Measurements from ENCODE around the gene CAAP1. TPM values are rescaled to one million over a fixed set of nuclear protein-coding genes. Genes with fewer than 3 reads are reported as not detected.

The CAAP1 gene
- total and polyA plus RNA-seq, 2 of the 13 experiments (the other 11 are each of a cell fraction or from before 2014, with no cell fraction given): 10.9 to 40.2 TPM

DNA sequence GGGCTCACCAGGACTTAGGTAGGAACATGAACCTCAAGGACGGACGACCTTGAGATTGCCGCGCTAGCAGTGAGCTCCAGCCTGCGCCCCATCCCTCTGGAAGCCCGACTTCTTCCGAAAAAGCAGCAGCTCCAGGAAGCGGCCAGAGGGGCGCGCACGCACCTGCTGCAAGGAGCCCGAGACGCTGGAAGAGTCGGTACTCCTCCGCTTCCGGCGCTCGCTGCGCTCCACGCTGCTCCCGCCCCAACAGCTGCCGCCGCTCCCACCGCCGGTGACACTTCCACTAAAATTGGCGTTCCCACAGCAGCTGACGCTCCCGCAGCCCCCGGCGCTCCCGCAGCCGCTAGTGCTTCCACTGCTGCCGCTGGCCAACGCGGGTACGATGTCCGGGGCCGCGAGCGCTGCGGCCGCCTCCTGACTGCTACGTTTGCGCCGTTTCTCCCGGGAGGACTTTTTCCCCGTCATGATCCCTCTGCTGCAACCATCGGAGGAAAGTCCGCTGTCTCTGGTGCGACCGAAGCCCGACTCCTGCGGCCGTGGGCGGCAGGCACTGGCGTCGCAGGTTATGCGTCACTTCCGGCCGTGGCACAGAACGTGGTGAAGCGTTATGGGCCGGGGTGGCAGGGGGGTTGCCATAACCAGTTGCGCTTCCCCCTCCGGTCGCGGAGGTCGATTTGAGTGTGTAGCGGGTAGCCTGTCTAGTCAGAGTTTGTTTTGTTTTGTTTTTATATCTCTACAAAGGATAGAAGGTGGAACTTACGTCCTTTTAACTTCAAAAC lies at the start of gene CAAP1 (continued):
- peak; percentile 77; the same call in 1 of the 2 replicates for TF ChIP-seq ZNF567 (CRISPR knock-in tag; IDR thresholded peaks at IDR 0.05; ENCODE audit: borderline replicate concordance)
- TF ChIP-seq AKAP8 (CRISPR knock-in tag; IDR thresholded peaks at IDR 0.05): no peak; the same call in 1 of the 2 replicates
- TF ChIP-seq PHB2 (IDR thresholded peaks at IDR 0.05; ENCODE audit: partially characterized antibody): no peak
- TF ChIP-seq ZBTB38 (CRISPR knock-in tag; IDR thresholded peaks at IDR 0.05): peak; percentile 93
- TF ChIP-seq ZSCAN21 (CRISPR knock-in tag; IDR thresholded peaks at IDR 0.05; ENCODE audit: borderline replicate concordance): peak; percentile 93
- TF ChIP-seq TGIF2 (CRISPR knock-in tag; IDR thresholded peaks at IDR 0.05): peak; percentile 88; the same call in 1 of the 2 replicates
- 0 out of 2 replicates have a peak, but pooled peaks have one; percentile 41 for TF ChIP-seq PPARG (CRISPR knock-in tag; conservative IDR thresholded peaks at IDR 0.05)
- TF ChIP-seq, protein P1, sequence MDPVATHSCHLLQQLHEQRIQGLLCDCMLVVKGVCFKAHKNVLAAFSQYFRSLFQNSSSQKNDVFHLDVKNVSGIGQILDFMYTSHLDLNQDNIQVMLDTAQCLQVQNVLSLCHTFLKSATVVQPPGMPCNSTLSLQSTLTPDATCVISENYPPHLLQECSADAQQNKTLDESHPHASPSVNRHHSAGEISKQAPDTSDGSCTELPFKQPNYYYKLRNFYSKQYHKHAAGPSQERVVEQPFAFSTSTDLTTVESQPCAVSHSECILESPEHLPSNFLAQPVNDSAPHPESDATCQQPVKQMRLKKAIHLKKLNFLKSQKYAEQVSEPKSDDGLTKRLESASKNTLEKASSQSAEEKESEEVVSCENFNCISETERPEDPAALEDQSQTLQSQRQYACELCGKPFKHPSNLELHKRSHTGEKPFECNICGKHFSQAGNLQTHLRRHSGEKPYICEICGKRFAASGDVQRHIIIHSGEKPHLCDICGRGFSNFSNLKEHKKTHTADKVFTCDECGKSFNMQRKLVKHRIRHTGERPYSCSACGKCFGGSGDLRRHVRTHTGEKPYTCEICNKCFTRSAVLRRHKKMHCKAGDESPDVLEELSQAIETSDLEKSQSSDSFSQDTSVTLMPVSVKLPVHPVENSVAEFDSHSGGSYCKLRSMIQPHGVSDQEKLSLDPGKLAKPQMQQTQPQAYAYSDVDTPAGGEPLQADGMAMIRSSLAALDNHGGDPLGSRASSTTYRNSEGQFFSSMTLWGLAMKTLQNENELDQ (CRISPR knock-in tag; IDR thresholded peaks at IDR 0.05; ENCODE audit: borderline replicate concordance): no peak
- TF ChIP-seq KLF6 (CRISPR knock-in tag; IDR thresholded peaks at IDR 0.05): peak; percentile 89
- TF ChIP-seq ZNF530 (CRISPR knock-in tag; IDR thresholded peaks at IDR 0.05; ENCODE audit: low read depth): no peak
- TF ChIP-seq FOXC1 (CRISPR knock-in tag; IDR thresholded peaks at IDR 0.05; ENCODE audit: borderline replicate concordance): peak; percentile 96
- TF ChIP-seq, protein P2, sequence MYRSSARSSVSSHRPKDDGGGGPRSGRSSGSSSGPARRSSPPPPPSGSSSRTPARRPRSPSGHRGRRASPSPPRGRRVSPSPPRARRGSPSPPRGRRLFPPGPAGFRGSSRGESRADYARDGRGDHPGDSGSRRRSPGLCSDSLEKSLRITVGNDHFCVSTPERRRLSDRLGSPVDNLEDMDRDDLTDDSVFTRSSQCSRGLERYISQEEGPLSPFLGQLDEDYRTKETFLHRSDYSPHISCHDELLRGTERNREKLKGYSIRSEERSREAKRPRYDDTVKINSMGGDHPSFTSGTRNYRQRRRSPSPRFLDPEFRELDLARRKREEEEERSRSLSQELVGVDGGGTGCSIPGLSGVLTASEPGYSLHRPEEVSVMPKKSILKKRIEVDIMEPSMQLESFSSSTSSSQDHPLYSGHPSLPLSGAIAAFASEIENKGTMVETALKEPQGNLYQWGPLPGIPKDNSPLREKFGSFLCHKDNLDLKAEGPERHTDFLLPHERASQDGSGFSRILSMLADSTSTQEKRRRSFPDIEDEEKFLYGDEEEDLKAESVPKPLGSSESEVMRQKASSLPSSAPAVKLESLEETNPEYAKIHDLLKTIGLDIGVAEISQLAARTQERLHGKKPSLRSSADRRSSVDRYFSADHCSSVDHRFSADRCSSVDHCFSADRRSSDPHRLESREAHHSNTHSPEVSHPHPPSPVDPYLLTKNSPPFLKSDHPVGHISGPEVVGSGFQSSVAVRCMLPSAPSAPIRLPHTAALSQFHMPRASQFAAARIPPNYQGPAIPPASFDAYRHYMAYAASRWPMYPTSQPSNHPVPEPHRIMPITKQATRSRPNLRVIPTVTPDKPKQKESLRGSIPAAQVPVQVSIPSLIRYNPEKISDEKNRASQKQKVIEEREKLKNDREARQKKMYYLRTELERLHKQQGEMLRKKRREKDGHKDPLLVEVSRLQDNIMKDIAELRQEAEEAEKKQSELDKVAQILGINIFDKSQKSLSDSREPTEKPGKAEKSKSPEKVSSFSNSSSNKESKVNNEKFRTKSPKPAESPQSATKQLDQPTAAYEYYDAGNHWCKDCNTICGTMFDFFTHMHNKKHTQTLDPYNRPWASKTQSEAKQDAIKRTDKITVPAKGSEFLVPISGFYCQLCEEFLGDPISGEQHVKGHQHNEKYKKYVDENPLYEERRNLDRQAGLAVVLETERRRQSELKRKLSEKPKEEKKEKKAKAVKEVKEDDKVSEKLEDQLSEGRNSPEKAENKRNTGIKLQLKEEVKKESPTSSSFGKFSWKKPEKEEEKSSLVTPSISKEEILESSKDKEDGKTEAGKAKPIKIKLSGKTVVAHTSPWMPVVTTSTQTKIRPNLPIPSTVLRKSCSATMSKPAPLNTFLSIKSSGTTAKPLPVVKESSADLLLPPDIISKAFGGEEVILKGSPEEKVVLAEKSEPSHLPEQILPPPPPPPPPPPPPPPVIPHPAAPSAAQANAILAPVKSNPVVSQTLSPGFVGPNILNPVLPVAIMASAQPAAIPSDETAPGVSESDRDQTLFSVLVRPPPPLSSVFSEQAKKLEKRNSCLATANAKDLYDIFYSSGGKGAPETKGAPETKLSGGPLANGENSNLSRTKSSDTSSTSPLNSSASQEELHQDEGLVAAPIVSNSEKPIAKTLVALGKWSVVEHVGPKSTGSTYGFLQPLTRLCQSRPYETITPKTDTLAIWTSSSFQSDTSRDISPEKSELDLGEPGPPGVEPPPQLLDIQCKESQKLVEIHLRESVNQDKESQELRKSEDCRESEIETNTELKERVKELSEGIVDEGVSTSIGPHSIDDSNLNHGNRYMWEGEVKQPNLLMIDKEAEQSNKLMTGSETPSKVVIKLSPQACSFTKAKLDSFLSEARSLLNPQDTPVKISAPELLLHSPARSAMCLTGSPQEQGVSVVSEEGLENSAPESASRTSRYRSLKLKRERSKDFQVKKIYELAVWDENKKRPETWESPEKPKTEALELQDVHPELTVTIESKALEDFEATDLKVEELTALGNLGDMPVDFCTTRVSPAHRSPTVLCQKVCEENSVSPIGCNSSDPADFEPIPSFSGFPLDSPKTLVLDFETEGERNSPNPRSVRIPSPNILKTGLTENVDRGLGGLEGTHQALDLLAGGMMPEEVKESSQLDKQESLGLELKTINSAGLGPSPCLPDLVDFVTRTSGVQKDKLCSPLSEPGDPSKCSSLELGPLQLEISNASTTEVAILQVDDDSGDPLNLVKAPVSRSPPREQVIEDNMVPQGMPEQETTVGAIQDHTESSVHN (CRISPR knock-in tag; IDR thresholded peaks at IDR 0.05): no peak
- TF ChIP-seq, protein P3, sequence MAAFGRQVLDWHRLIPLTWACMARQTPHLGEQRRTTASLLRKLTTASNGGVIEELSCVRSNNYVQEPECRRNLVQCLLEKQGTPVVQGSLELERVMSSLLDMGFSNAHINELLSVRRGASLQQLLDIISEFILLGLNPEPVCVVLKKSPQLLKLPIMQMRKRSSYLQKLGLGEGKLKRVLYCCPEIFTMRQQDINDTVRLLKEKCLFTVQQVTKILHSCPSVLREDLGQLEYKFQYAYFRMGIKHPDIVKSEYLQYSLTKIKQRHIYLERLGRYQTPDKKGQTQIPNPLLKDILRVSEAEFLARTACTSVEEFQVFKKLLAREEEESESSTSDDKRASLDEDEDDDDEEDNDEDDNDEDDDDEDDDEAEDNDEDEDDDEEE (CRISPR knock-in tag; IDR thresholded peaks at IDR 0.05): no peak
- peak; percentile 61 for TF ChIP-seq YY1 (IDR thresholded peaks at IDR 0.05; ENCODE audit: insufficient read depth, insufficient replicate concordance, low read depth, low read length)
- TF ChIP-seq ZNF34 (CRISPR knock-in tag; IDR thresholded peaks at IDR 0.05; ENCODE audit: borderline replicate concordance): peak; percentile 94
- no peak for TF ChIP-seq MTA3 (CRISPR knock-in tag; IDR thresholded peaks at IDR 0.05)
